ENCODE measurements around the gene GDF3. TPM values are rescaled to one million over a fixed set of nuclear protein-coding genes. Genes with fewer than 3 reads are reported as not detected.
"Not testable (repeated sequence)": the region's sequence is repeated elsewhere in the genome, so short reads cannot be mapped to it uniquely, and the experiment has no call there.

GDF3 gene
- total and polyA plus RNA-seq, 9 of the 15 experiments (the other 6 are each of a cell fraction or from before 2014, with no cell fraction given) = not detected

GRCh38 chr12:7677432-7677888, 18.1 kb downstream of the GDF3 start (continued):
- TF ChIP-seq JUND (IDR thresholded peaks at IDR 0.05; ENCODE audit: borderline replicate concordance, low read depth, low read length) = 0 out of 2 replicates have a peak, but pooled peaks have one; percentile 22
- TF ChIP-seq JUND (tag; IDR thresholded peaks at IDR 0.05; ENCODE audit: borderline replicate concordance, low read depth, low read length) = not testable (repeated sequence)
- TF ChIP-seq DPF2 (IDR thresholded peaks at IDR 0.05) = peak; percentile 95
- TF ChIP-seq MTA1 (IDR thresholded peaks at IDR 0.05; ENCODE audit: borderline replicate concordance) = peak; percentile 41; the same call in 1 of the 2 replicates
- peak; percentile 83 for TF ChIP-seq CC2D1A (IDR thresholded peaks at IDR 0.05)
- peak; percentile 95 for TF ChIP-seq CBFA2T3 (IDR thresholded peaks at IDR 0.05)
- peak; percentile 91 for TF ChIP-seq CBFA2T2 (conservative IDR thresholded peaks at IDR 0.05)
- TF ChIP-seq LEF1 (IDR thresholded peaks at IDR 0.05) = 0 out of 2 replicates have a peak, but pooled peaks have one; percentile 17
- peak; percentile 75 for TF ChIP-seq NFIC (IDR thresholded peaks at IDR 0.05)
- peak; percentile 31; the same call in 1 of the 2 replicates for TF ChIP-seq SMC3 (conservative IDR thresholded peaks at IDR 0.05; ENCODE audit: insufficient read depth, low read depth, low read length)
- peak in 1 of 2 experiments; percentile 63 for TF ChIP-seq AFF1 (IDR thresholded peaks at IDR 0.05; ENCODE audit: low read depth in 1 of 2, partially characterized antibody in 2 of 2)
- TF ChIP-seq SMARCA4 (IDR thresholded peaks at IDR 0.05) = peak; percentile 95
- TF ChIP-seq MLLT1 (IDR thresholded peaks at IDR 0.05) = peak in 1 of 2 experiments; percentile 66; a peak in 2 of 4 replicates
- TF ChIP-seq ARID3A (IDR thresholded peaks at IDR 0.05; ENCODE audit: borderline replicate concordance, low read depth, low read length) = 0 out of 2 replicates have a peak, but pooled peaks have one; percentile 26
- peak; percentile 33 for TF ChIP-seq HMGN3 (IDR thresholded peaks at IDR 0.05; ENCODE audit: borderline replicate concordance, extremely low read depth, insufficient read length, low read depth, low read length)
- peak in 1 of 2 experiments; percentile 60; a peak in 1 of 4 replicates for TF ChIP-seq ARNT (IDR thresholded peaks at IDR 0.05)
- peak; percentile 79 for TF ChIP-seq TEAD2 (tag; IDR thresholded peaks at IDR 0.05)
- peak in 1 of 2 experiments; percentile 27; a peak in 1 of 4 replicates for TF ChIP-seq MAZ (CRISPR knock-in tag; conservative IDR thresholded peaks at IDR 0.05 in 1 of 2, IDR thresholded peaks at IDR 0.05 in 1 of 2)
- TF ChIP-seq ZEB2 (IDR thresholded peaks at IDR 0.05) = 0 out of 2 replicates have a peak, but pooled peaks have one; percentile 15
- 0 out of 2 replicates have a peak, but pooled peaks have one; percentile 45 for TF ChIP-seq POLR2AphosphoS5 (IDR thresholded peaks at IDR 0.05; ENCODE audit: control insufficient read depth, insufficient read depth, low read depth, low read length)
- TF ChIP-seq PKNOX1 (IDR thresholded peaks at IDR 0.05) = peak; percentile 79
